ENCODE results near the gene THSD7A. TPM values are rescaled to one million over a fixed set of nuclear protein-coding genes. Genes with fewer than 3 reads are reported as not detected.

Gene THSD7A
- total and polyA plus RNA-seq, 9 of the 15 experiments (the other 6 are each of a cell fraction or from before 2014, with no cell fraction given), result 0.01 to 0.02 TPM; not detected in 7

GRCh38 chr7:11858026-11858425 lies 26.0 kb upstream of the THSD7A start:
- POLR2A ChIA-PET, result no interaction called here
- FAIRE-seq, result no peak
- no TSS peak for BruUV-seq (replicated peaks)

More at GRCh38 chr7:11858026-11858425, 26.0 kb upstream of the THSD7A start:
- WGBS (ENCODE audit: insufficient coverage, low coverage, missing lambda C conversion rate), result 0% methylated on average over 2 of the region's 2 CpGs
- TF ChIP-seq PHF8 (IDR thresholded peaks at IDR 0.05; ENCODE audit: borderline replicate concordance, low read length) (no peak), NCOA2 (IDR thresholded peaks at IDR 0.05; ENCODE audit: partially characterized antibody in 2 of 2) (no peak), ZBTB43 (CRISPR knock-in tag; IDR thresholded peaks at IDR 0.05) (no peak), ADNP (tag; IDR thresholded peaks at IDR 0.05) (no peak), ZC3H8 (IDR thresholded peaks at IDR 0.05) (no peak), ZNF76 (CRISPR knock-in tag; IDR thresholded peaks at IDR 0.05; ENCODE audit: borderline replicate concordance) (no peak), PATZ1 (CRISPR knock-in tag; IDR thresholded peaks at IDR 0.05; ENCODE audit: borderline replicate concordance) (no peak), FOXP1 (CRISPR knock-in tag; IDR thresholded peaks at IDR 0.05) (no peak), CREB3 (tag; conservative IDR thresholded peaks at IDR 0.05; ENCODE audit: low read depth) (no peak), CBX1 (IDR thresholded peaks at IDR 0.05; ENCODE audit: low read depth) (no peak), CEBPZ (IDR thresholded peaks at IDR 0.05; ENCODE audit: borderline replicate concordance, low read depth, low read length) (no peak)
- H3K4me3 ChIP-seq, result no peak overlapping the region
- intact Hi-C loops (cut with micrococcal nuclease) (no loop called here), in situ Hi-C loops (cut with MboI) (no loop called here)
- H4K20me1 ChIP-seq (replicated peaks; ENCODE audit: control insufficient read depth, insufficient read depth, low read length), result no peaks in the 10 kb centered on the region
- H3K36me3 ChIP-seq (ENCODE audit: control insufficient read depth, insufficient read depth, low read length), result no peaks in the 10 kb centered on the region
- no peak overlapping the region for H3K4me2 ChIP-seq (ENCODE audit: insufficient read depth, low read length)
- H3K79me2 ChIP-seq (ENCODE audit: control insufficient read depth, insufficient read depth, low read length), result no peaks in the 10 kb centered on the region
- H3K4me1 ChIP-seq (replicated peaks in 1 of 2; ENCODE audit: control insufficient read depth in 2 of 2, insufficient read depth in 2 of 2, low read length in 2 of 2), result no peaks in the 10 kb centered on the region
- H3K9me3 ChIP-seq (replicated peaks; ENCODE audit: control insufficient read depth, insufficient read depth, low read depth, low read length), result no peaks in the 10 kb centered on the region
- H3K9ac ChIP-seq (ENCODE audit: insufficient read depth in 1 of 2, low read depth in 2 of 2, low read length in 2 of 2), result no peak overlapping the region
- no peaks in the 10 kb centered on the region for H3K27me3 ChIP-seq (ENCODE audit: control insufficient read depth in 2 of 2, insufficient read depth in 2 of 2, low read length in 2 of 2)
- no peak for ATAC-seq
- CTCF ChIA-PET (ENCODE audit: low intra/inter-chr PET ratio), result no interaction called here
- no peak overlapping the region for H3K27ac ChIP-seq (ENCODE audit: extremely low read depth, low read depth, low read length)
- H3K9me1 ChIP-seq (ENCODE audit: control insufficient read depth, insufficient read depth, low read length), result no peaks in the 10 kb centered on the region
- H2AFZ ChIP-seq (ENCODE audit: low read depth, low read length), result no peak overlapping the region
- DNase-seq (ENCODE audit: extremely low read depth in 1 of 4, low spot score in 3 of 4), result no peak
